BJ (cell line): Measurements from ENCODE around the gene BAZ2B. TPM values are rescaled to one million over a fixed set of nuclear protein-coding genes. Genes with fewer than 3 reads are reported as not detected.
A peak's percentile ranks its signal among the peaks of the same experiment; 100 is the strongest.

Experiments used
- CTCF ChIA-PET: fragments of 350-600 bp; formaldehyde crosslinking; extraction: SDS; loops from one replicate; lab custom pipeline; 2021; ENCODE audit warnings: antibody characterized with exemption, inconsistent platforms; lab: Yijun Ruan, JAX
- POLR2A ChIA-PET: fragments of 300-600 bp; sonication (Branson Sonifier 250); formaldehyde crosslinking; extraction: SDS; loops from one replicate; lab custom pipeline; 2021; ENCODE audit warnings: antibody characterized with exemption; lab: Charles Lee
- DNase-seq: peaks from one replicate; pipeline ENCODE4 v3.0.0-alpha.2; 2011; ENCODE audit warnings: low read depth
- H3K27me3 ChIP-seq: 2 replicates; pipeline ENCODE4 v1.6.0; 2011; ENCODE audit warnings: low read length; ENCODE audit not compliant: control insufficient read depth, insufficient read depth
- H3K36me3 ChIP-seq: 2 replicates; pipeline ENCODE4 v1.5.1; 2011; ENCODE audit warnings: low read length; ENCODE audit not compliant: control insufficient read depth, insufficient read depth
- H3K4me3 ChIP-seq: 2 replicates; pipeline ENCODE4 v1.5.1; 2011; ENCODE audit warnings: low read depth, mild to moderate bottlenecking, control low read depth, low read length
- CTCF ChIP-seq: IDR thresholded peaks from 2 replicates; pipeline ENCODE4 v1.5.1; 2011; ENCODE audit warnings: low read depth, mild to moderate bottlenecking, control low read depth, inconsistent platforms, low read length, moderate library complexity; ENCODE audit not compliant: insufficient read depth
- polyA plus RNA-seq: library from polyadenylated mRNA; depleted of rRNA; stranded (reverse); fragments of >200 nt; gene quantifications from 2 replicates; pipeline ENCODE4 v1.2.3, GENCODE V29; 2011

Gene BAZ2B
- polyA plus RNA-seq, 1 experiment = 16.0 TPM

GRCh38 chr2:159615367-159616285 lies 722 bp downstream of the BAZ2B start:
- Histone ChIP-seq H3K27me3 (no peaks in the 10 kb centered on the region), H3K4me3 (peak overlapping the region; percentile 93), H3K36me3 (no peaks in the 10 kb centered on the region)
- TF ChIP-seq CTCF = no peak
- CTCF ChIA-PET = interaction anchor here (0.6 to 0.8 kb wide), 6 partner anchors 28 to 295 kb away, joined by 3 to 5 read pairs (median 4); no protein-coding TSS in a partner anchor
- POLR2A ChIA-PET = interaction anchor here (0.5 to 0.7 kb wide), 9 partner anchors 92 to 1867 kb away, joined by 3 to 18 read pairs (median 5); no protein-coding TSS in a partner anchor
- DNase-seq = peak; percentile 59

GRCh38 chr2:159614534-159615366 lies 1.6 kb downstream of the BAZ2B start:
- POLR2A ChIA-PET = interaction anchor here (0.6 to 0.7 kb wide), 8 partner anchors 46 to 1866 kb away, joined by 3 to 18 read pairs (median 6); no protein-coding TSS in a partner anchor
- TF ChIP-seq CTCF = no peak
- no peaks in the 10 kb centered on the region for H3K36me3 ChIP-seq
- peak overlapping the region; percentile 93 for H3K4me3 ChIP-seq
- no peak for DNase-seq
- CTCF ChIA-PET = interaction anchor here (0.6 to 0.9 kb wide), 8 partner anchors 29 to 325 kb away, joined by 3 to 5 read pairs (median 4); partner anchors contain the start of gene MARCHF7
- H3K27me3 ChIP-seq = no peaks in the 10 kb centered on the region

- Histone ChIP-seq H3K4me3 (peak overlapping the region; percentile 93), H3K27me3 (no peaks in the 10 kb centered on the region), H3K36me3 (no peaks in the 10 kb centered on the region)
- CTCF ChIA-PET = interaction anchor here (0.6 to 0.9 kb wide), 3 partner anchors 26 to 324 kb away, joined by 3 to 4 read pairs (median 4); partner anchors contain the start of gene MARCHF7
- no peak for DNase-seq
- POLR2A ChIA-PET = interaction anchor here (0.6 kb wide), 1 partner anchor 45 kb away, joined by 4 read pairs; no protein-coding TSS in a partner anchor
- TF ChIP-seq CTCF = no peak
Observed at GRCh38 chr2:159613651-159614285, 2.6 kb downstream of the BAZ2B start.

- no peak overlapping the region for H3K4me3 ChIP-seq
- no peak for TF ChIP-seq CTCF
- CTCF ChIA-PET = no interaction called here
Observed at GRCh38 chr2:159613091-159613490, 3.3 kb downstream of the BAZ2B start.

More at GRCh38 chr2:159613091-159613490, 3.3 kb downstream of the BAZ2B start:
- Histone ChIP-seq H3K27me3 (no peaks in the 10 kb centered on the region), H3K36me3 (no peaks in the 10 kb centered on the region)
- POLR2A ChIA-PET = no interaction called here
- DNase-seq = no peak
